Measurements from ENCODE around the gene DENND2C.

Gene DENND2C

GRCh38 chr1:114558544-114558943 lies 111.3 kb downstream of the DENND2C start:
- H3K9ac ChIP-seq (ENCODE audit: low read depth, low read length), result no peak overlapping the region
- H3K36me3 ChIP-seq (ENCODE audit: control insufficient read depth, insufficient read depth, low read length), result no peaks in the 10 kb centered on the region
- no peaks in the 10 kb centered on the region for H3K27me3 ChIP-seq (ENCODE audit: control insufficient read depth, insufficient read depth, low read length)
- H3K4me3 ChIP-seq (ENCODE audit: low read depth, low read length), result no peak overlapping the region
- H3K4me1 ChIP-seq (ENCODE audit: control insufficient read depth, insufficient read depth, low read length), result no peaks in the 10 kb centered on the region
- no peaks in the 10 kb centered on the region for H3K9me3 ChIP-seq (ENCODE audit: control insufficient read depth, insufficient read depth, low read length)

GRCh38 chr1:114554577-114554976 lies 115.3 kb downstream of the DENND2C start:
- Histone ChIP-seq H3K4me1 (ENCODE audit: control insufficient read depth, insufficient read depth, low read length) (no peaks in the 10 kb centered on the region), H3K27me3 (ENCODE audit: control insufficient read depth, insufficient read depth, low read length) (no peaks in the 10 kb centered on the region), H3K4me3 (ENCODE audit: low read depth, low read length) (no peak overlapping the region), H3K9ac (ENCODE audit: low read depth, low read length) (no peak overlapping the region), H3K9me3 (ENCODE audit: control insufficient read depth, insufficient read depth, low read length) (no peaks in the 10 kb centered on the region), H3K36me3 (ENCODE audit: control insufficient read depth, insufficient read depth, low read length) (no peaks in the 10 kb centered on the region)

- Histone ChIP-seq H3K9ac (ENCODE audit: low read depth, low read length) (no peak overlapping the region), H3K4me3 (ENCODE audit: low read depth, low read length) (no peak overlapping the region), H3K9me3 (ENCODE audit: control insufficient read depth, insufficient read depth, low read length) (no peaks in the 10 kb centered on the region)
Observed at GRCh38 chr1:114552106-114552639, 117.7 kb downstream of the DENND2C start.

GRCh38 chr1:114551400-114551799 lies 118.4 kb downstream of the DENND2C start:
- no peaks in the 10 kb centered on the region for H3K36me3 ChIP-seq (ENCODE audit: control insufficient read depth, insufficient read depth, low read length)
- no peak overlapping the region for H3K4me3 ChIP-seq (ENCODE audit: low read depth, low read length)
- no peaks in the 10 kb centered on the region for H3K27me3 ChIP-seq (ENCODE audit: control insufficient read depth, insufficient read depth, low read length)
- H3K9me3 ChIP-seq (ENCODE audit: control insufficient read depth, insufficient read depth, low read length), result no peaks in the 10 kb centered on the region
- no peaks in the 10 kb centered on the region for H3K4me1 ChIP-seq (ENCODE audit: control insufficient read depth, insufficient read depth, low read length)
- H3K9ac ChIP-seq (ENCODE audit: low read depth, low read length), result no peak overlapping the region

More at GRCh38 chr1:114552106-114552639, 117.7 kb downstream of the DENND2C start:
- Histone ChIP-seq H3K36me3 (ENCODE audit: control insufficient read depth, insufficient read depth, low read length) (no peaks in the 10 kb centered on the region), H3K27me3 (ENCODE audit: control insufficient read depth, insufficient read depth, low read length) (no peaks in the 10 kb centered on the region), H3K4me1 (ENCODE audit: control insufficient read depth, insufficient read depth, low read length) (no peaks in the 10 kb centered on the region)

GRCh38 chr1:114550336-114550735 lies 119.5 kb downstream of the DENND2C start:
- H3K9ac ChIP-seq (ENCODE audit: low read depth, low read length), result no peak overlapping the region
- H3K36me3 ChIP-seq (ENCODE audit: control insufficient read depth, insufficient read depth, low read length), result no peaks in the 10 kb centered on the region
- H3K9me3 ChIP-seq (ENCODE audit: control insufficient read depth, insufficient read depth, low read length), result no peaks in the 10 kb centered on the region
- no peak overlapping the region for H3K4me3 ChIP-seq (ENCODE audit: low read depth, low read length)
- no peaks in the 10 kb centered on the region for H3K27me3 ChIP-seq (ENCODE audit: control insufficient read depth, insufficient read depth, low read length)
- no peaks in the 10 kb centered on the region for H3K4me1 ChIP-seq (ENCODE audit: control insufficient read depth, insufficient read depth, low read length)

DNA sequence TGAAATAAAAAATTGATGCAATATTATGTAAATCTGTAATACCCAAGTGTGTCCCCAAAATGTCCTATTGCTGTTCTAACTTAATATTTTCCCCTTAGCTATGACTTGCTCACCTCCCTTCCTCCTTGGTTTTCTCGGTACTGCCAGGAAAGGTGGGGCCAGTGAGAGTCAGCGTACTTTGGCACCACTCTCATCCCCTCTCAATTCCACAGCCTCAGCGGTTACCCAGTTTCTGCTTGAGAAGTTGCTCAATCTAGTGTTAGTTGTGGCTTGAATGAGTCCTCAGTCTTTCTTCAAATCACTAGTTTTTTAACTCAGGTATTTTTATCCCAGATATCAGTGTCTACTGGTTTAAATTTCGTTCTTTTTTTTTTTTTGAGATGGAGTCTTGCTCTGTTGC lies 120.7 kb downstream of the DENND2C start:
- H3K9me3 ChIP-seq (ENCODE audit: control insufficient read depth, insufficient read depth, low read length), result no peaks in the 10 kb centered on the region
- no peaks in the 10 kb centered on the region for H3K36me3 ChIP-seq (ENCODE audit: control insufficient read depth, insufficient read depth, low read length)
- H3K4me1 ChIP-seq (ENCODE audit: control insufficient read depth, insufficient read depth, low read length), result no peaks in the 10 kb centered on the region
- no peak overlapping the region for H3K4me3 ChIP-seq (ENCODE audit: low read depth, low read length)
- H3K9ac ChIP-seq (ENCODE audit: low read depth, low read length), result no peak overlapping the region
- H3K27me3 ChIP-seq (ENCODE audit: control insufficient read depth, insufficient read depth, low read length), result no peaks in the 10 kb centered on the region

DNA sequence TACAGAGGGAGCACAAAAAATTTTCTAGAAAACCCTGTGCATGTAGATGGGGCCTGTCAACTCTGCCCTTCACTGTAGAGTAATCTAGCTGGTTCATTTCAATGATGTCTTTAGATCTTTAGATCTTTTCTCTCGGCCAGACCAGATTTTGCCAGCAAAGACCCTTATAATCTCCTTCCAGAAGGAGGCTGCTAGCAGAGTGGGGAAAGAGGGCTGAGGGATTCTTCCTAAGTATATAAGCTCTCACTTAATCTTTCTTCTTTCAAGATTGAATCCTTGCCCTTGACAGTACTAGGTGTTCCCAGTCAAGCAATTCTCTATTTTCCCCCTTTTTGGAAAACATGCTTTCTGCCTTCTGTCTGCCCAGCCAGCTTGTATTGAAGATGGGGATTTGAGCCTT lies 122.8 kb downstream of the DENND2C start:
- H3K27me3 ChIP-seq (ENCODE audit: control insufficient read depth, insufficient read depth, low read length), result no peaks in the 10 kb centered on the region
- no peaks in the 10 kb centered on the region for H3K9me3 ChIP-seq (ENCODE audit: control insufficient read depth, insufficient read depth, low read length)
- H3K9ac ChIP-seq (ENCODE audit: low read depth, low read length), result no peak overlapping the region
- no peak overlapping the region for H3K4me3 ChIP-seq (ENCODE audit: low read depth, low read length)
- H3K4me1 ChIP-seq (ENCODE audit: control insufficient read depth, insufficient read depth, low read length), result no peaks in the 10 kb centered on the region
- no peaks in the 10 kb centered on the region for H3K36me3 ChIP-seq (ENCODE audit: control insufficient read depth, insufficient read depth, low read length)

- Histone ChIP-seq H3K4me1 (ENCODE audit: control insufficient read depth, insufficient read depth, low read length) (no peaks in the 10 kb centered on the region), H3K27me3 (ENCODE audit: control insufficient read depth, insufficient read depth, low read length) (no peaks in the 10 kb centered on the region), H3K36me3 (ENCODE audit: control insufficient read depth, insufficient read depth, low read length) (no peaks in the 10 kb centered on the region), H3K4me3 (ENCODE audit: low read depth, low read length) (no peak overlapping the region), H3K9me3 (ENCODE audit: control insufficient read depth, insufficient read depth, low read length) (no peaks in the 10 kb centered on the region), H3K9ac (ENCODE audit: low read depth, low read length) (no peak overlapping the region)
Observed at GRCh38 chr1:114545796-114546195, 124.1 kb downstream of the DENND2C start.

- Histone ChIP-seq H3K36me3 (ENCODE audit: control insufficient read depth, insufficient read depth, low read length) (no peaks in the 10 kb centered on the region), H3K9ac (ENCODE audit: low read depth, low read length) (no peak overlapping the region), H3K27me3 (ENCODE audit: control insufficient read depth, insufficient read depth, low read length) (no peaks in the 10 kb centered on the region), H3K4me1 (ENCODE audit: control insufficient read depth, insufficient read depth, low read length) (no peaks in the 10 kb centered on the region), H3K4me3 (ENCODE audit: low read depth, low read length) (no peak overlapping the region), H3K9me3 (ENCODE audit: control insufficient read depth, insufficient read depth, low read length) (no peaks in the 10 kb centered on the region)
Observed at GRCh38 chr1:114545315-114545714, 124.5 kb downstream of the DENND2C start.

GRCh38 chr1:114540821-114541220 lies 129.0 kb downstream of the DENND2C start:
- no peak overlapping the region for H3K4me3 ChIP-seq (ENCODE audit: low read depth, low read length)
- no peak overlapping the region for H3K9ac ChIP-seq (ENCODE audit: low read depth, low read length)

GRCh38 chr1:114540272-114540671 lies 129.6 kb downstream of the DENND2C start:
- H3K9ac ChIP-seq (ENCODE audit: low read depth, low read length), result no peak overlapping the region
- H3K27me3 ChIP-seq (ENCODE audit: control insufficient read depth, insufficient read depth, low read length), result no peaks in the 10 kb centered on the region
- H3K9me3 ChIP-seq (ENCODE audit: control insufficient read depth, insufficient read depth, low read length), result no peaks in the 10 kb centered on the region
- no peak overlapping the region for H3K4me3 ChIP-seq (ENCODE audit: low read depth, low read length)
- H3K4me1 ChIP-seq (ENCODE audit: control insufficient read depth, insufficient read depth, low read length), result no peaks in the 10 kb centered on the region
- H3K36me3 ChIP-seq (ENCODE audit: control insufficient read depth, insufficient read depth, low read length), result no peaks in the 10 kb centered on the region

More at GRCh38 chr1:114540821-114541220, 129.0 kb downstream of the DENND2C start:
- Histone ChIP-seq H3K36me3 (ENCODE audit: control insufficient read depth, insufficient read depth, low read length) (no peaks in the 10 kb centered on the region), H3K27me3 (ENCODE audit: control insufficient read depth, insufficient read depth, low read length) (no peaks in the 10 kb centered on the region), H3K4me1 (ENCODE audit: control insufficient read depth, insufficient read depth, low read length) (no peaks in the 10 kb centered on the region), H3K9me3 (ENCODE audit: control insufficient read depth, insufficient read depth, low read length) (no peaks in the 10 kb centered on the region)

- Histone ChIP-seq H3K4me3 (ENCODE audit: low read depth, low read length) (no peak overlapping the region), H3K36me3 (ENCODE audit: control insufficient read depth, insufficient read depth, low read length) (no peaks in the 10 kb centered on the region), H3K9me3 (ENCODE audit: control insufficient read depth, insufficient read depth, low read length) (no peaks in the 10 kb centered on the region), H3K4me1 (ENCODE audit: control insufficient read depth, insufficient read depth, low read length) (no peaks in the 10 kb centered on the region), H3K27me3 (ENCODE audit: control insufficient read depth, insufficient read depth, low read length) (no peaks in the 10 kb centered on the region), H3K9ac (ENCODE audit: low read depth, low read length) (no peak overlapping the region)
Observed at GRCh38 chr1:114536043-114536442, 133.8 kb downstream of the DENND2C start.
